Esophagus muscularis mucosa (tissue), 4 donors: ENCODE data around the gene LRRN2.

ENCODE experiments used
- CTCF ChIP-seq, 3 experiments: fragments of 200-600 bp in 2 of 3; fragments of 450-650 bp in 1 of 3; sonication (generic) in 2 of 3; IDR thresholded peaks; one replicate each; pipeline ENCODE4 v1.5.1; 2017 to 2019; ENCODE audit warnings: antibody characterized with exemption in 3 of 3, mild to moderate bottlenecking in 2 of 3, moderate library complexity in 1 of 3
- EP300 ChIP-seq: sonication (generic); formaldehyde crosslinking; IDR thresholded peaks from one replicate; pipeline ENCODE4 v1.6.1; 2017; ENCODE audit warnings: antibody characterized with exemption
- POLR2A ChIP-seq: fragments of 450-650 bp; IDR thresholded peaks from one replicate; pipeline ENCODE4 v1.6.1; 2017; ENCODE audit warnings: antibody characterized with exemption, moderate library complexity, mild to moderate bottlenecking, low read depth
- POLR2AphosphoS5 ChIP-seq, 2 donors: sonication (generic); formaldehyde crosslinking; IDR thresholded peaks; one replicate each; pipeline ENCODE4 v1.6.1; 2017; ENCODE audit warnings: antibody characterized with exemption in 2 of 2

- TF ChIP-seq CTCF (IDR thresholded peaks at IDR 0.05) (no peak), POLR2AphosphoS5 (IDR thresholded peaks at IDR 0.05) (no peak), POLR2A (no peak), EP300 (no peak)
Measured at GRCh38 chr1:204664384-204664651, 21.2 kb downstream of the LRRN2 start.
